ENCODE results near the gene NRXN3.

NRXN3 gene

GRCh38 chr14:78617735-78618134 lies 447.6 kb downstream of the NRXN3 start:
- no peak overlapping the region for H3K4me3 ChIP-seq (ENCODE audit: low read depth, low read length)
- TF ChIP-seq, protein P1, sequence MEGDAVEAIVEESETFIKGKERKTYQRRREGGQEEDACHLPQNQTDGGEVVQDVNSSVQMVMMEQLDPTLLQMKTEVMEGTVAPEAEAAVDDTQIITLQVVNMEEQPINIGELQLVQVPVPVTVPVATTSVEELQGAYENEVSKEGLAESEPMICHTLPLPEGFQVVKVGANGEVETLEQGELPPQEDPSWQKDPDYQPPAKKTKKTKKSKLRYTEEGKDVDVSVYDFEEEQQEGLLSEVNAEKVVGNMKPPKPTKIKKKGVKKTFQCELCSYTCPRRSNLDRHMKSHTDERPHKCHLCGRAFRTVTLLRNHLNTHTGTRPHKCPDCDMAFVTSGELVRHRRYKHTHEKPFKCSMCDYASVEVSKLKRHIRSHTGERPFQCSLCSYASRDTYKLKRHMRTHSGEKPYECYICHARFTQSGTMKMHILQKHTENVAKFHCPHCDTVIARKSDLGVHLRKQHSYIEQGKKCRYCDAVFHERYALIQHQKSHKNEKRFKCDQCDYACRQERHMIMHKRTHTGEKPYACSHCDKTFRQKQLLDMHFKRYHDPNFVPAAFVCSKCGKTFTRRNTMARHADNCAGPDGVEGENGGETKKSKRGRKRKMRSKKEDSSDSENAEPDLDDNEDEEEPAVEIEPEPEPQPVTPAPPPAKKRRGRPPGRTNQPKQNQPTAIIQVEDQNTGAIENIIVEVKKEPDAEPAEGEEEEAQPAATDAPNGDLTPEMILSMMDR (IDR thresholded peaks at IDR 0.05; ENCODE audit: low read depth, low read length) = no peak

DNA sequence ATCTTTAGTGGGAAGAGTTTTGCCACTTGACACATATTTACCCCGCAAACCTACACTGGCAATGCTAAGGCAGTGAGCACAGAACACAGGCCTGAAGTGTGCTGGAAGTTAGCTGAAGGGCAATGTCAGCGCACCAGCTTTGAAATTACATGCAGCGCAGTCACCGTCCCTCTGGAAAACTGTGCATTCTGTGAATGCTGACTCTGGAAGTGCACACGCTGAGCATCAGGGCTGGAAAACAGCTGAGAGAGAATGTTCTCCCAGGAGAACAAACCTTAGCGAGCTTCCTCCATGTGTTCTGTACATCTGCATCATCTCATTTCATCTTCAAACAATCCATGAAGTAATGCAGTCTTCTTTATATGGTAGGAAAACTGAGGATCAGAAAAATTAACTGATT lies 448.2 kb downstream of the NRXN3 start:
- no peak overlapping the region for H3K4me3 ChIP-seq (ENCODE audit: low read depth, low read length)
- TF ChIP-seq, protein P1 (IDR thresholded peaks at IDR 0.05; ENCODE audit: low read depth, low read length) = no peak

GRCh38 chr14:78627114-78627513 lies 456.9 kb downstream of the NRXN3 start:
- TF ChIP-seq, protein P1 (IDR thresholded peaks at IDR 0.05; ENCODE audit: low read depth, low read length) = no peak
- no peak overlapping the region for H3K4me3 ChIP-seq (ENCODE audit: low read depth, low read length)

DNA sequence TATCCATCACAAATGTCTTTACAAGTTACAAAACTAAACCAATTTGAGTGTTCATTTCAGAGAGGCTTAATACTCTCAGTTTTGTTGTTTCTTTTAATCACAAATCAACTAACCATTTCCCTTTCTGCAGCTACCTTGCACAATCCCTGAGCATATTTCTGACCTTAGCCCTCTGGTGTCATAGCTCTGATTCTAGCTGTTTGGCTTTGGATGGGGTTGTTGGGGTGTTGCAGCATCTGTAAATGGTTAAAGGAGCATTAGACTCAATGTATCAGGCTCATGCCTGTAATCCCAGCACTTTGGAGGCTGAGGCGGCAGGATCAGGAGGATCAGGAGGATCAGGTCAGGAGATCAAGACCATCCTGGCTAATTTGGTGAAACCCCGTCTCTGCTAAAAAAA lies 461.4 kb downstream of the NRXN3 start:
- TF ChIP-seq, protein P1 (IDR thresholded peaks at IDR 0.05; ENCODE audit: low read depth, low read length) = no peak
- H3K4me3 ChIP-seq (ENCODE audit: low read depth, low read length) = no peak overlapping the region

- no peak overlapping the region for H3K4me3 ChIP-seq (ENCODE audit: low read depth, low read length)
Observed at GRCh38 chr14:78633752-78634151, 463.6 kb downstream of the NRXN3 start.

GRCh38 chr14:78637489-78637888 lies 467.3 kb downstream of the NRXN3 start:
- no peak overlapping the region for H3K4me3 ChIP-seq (ENCODE audit: low read depth, low read length)
- TF ChIP-seq, protein P1 (IDR thresholded peaks at IDR 0.05; ENCODE audit: low read depth, low read length) = no peak

More at GRCh38 chr14:78633752-78634151, 463.6 kb downstream of the NRXN3 start:
- TF ChIP-seq, protein P1 (IDR thresholded peaks at IDR 0.05; ENCODE audit: low read depth, low read length) = no peak

DNA sequence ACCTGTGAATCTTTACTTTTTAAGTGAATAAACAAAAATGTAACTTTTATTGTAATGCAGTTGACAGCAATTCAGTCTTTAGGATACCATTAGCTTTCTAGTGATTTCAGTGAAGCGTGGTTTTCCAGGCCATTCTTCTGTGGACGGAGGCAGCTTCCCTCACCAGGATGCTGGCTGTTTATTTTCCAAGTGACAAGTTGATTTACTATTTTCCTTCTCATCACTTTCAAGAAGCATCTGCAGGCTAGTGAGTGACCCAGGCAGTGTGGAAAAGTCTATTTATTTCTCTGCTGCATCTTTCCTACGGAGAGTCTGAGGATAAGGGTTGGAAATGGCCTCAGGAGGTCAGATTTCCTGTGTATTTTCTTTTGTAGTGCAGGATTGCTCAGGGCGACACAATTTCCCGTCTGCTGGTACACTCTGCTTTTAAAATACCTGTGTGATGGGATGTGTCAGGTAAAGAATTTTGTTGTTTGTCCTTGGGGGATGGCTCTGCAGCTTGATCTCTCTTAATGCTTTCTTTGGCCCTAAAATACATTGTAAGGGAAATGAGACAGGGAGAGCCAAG lies 467.8 kb downstream of the NRXN3 start:
- TF ChIP-seq, protein P1 (IDR thresholded peaks at IDR 0.05; ENCODE audit: low read depth, low read length) = no peak
- no peak overlapping the region for H3K4me3 ChIP-seq (ENCODE audit: low read depth, low read length)

Measured in WI38 (cell line).